IMR-90 (cell line): ENCODE data around the gene CIDEC. TPM values are rescaled to one million over a fixed set of nuclear protein-coding genes. Genes with fewer than 3 reads are reported as not detected.

Source experiments
- ATAC-seq: fragments of 200-7000 bp; cut with Tn5 transposase; 2 replicates; pipeline ENCODE4 v1.9.1; 2020; ENCODE audit warnings: low read depth, mild to moderate bottlenecking, moderate library complexity
- BruUV-seq: library from RNA; stranded (reverse); fragments of 400-500 nt; replicated peaks from 2 replicates; lab custom pipeline; 2021; lab: Mats Ljungman, UMichigan
- CTCF ChIA-PET: fragments of 300-600 bp; formaldehyde crosslinking; extraction: SDS; loops from one replicate; lab custom pipeline; 2021; ENCODE audit warnings: antibody characterized with exemption; lab: Yijun Ruan, JAX
- POLR2A ChIA-PET: fragments of 300-600 bp; sonication (Branson Sonifier 250); formaldehyde crosslinking; loops from one replicate; lab custom pipeline; 2022; ENCODE audit warnings: antibody characterized with exemption; ENCODE audit not compliant: unreplicated experiment; lab: Charles Lee
- DNase-seq: peaks from one replicate; pipeline ENCODE4 v3.0.0; 2013
- H2AFZ ChIP-seq: replicated peaks from 2 replicates; pipeline ENCODE3; 2013; ENCODE audit warnings: low read length, mild to moderate bottlenecking; ENCODE audit not compliant: poor library complexity
- H2AK5ac ChIP-seq: 2 replicates; pipeline ENCODE4 v1.6.1; 2013; ENCODE audit warnings: low read depth, low read length, inconsistent platforms
- H2AK9ac ChIP-seq: replicated peaks from 2 replicates; pipeline ENCODE3; 2013; ENCODE audit warnings: mild to moderate bottlenecking, low read depth, low read length, moderate library complexity; ENCODE audit not compliant: poor library complexity
- H2BK120ac ChIP-seq: 2 replicates; pipeline ENCODE4 v1.6.1; 2013; ENCODE audit warnings: low read depth, low read length, inconsistent platforms
- H2BK15ac ChIP-seq: 3 replicates; pipeline ENCODE4 v1.6.1; 2013; ENCODE audit warnings: low read depth, low read length, inconsistent platforms
- H2BK20ac ChIP-seq: 2 replicates; pipeline ENCODE4 v1.6.1; 2013; ENCODE audit warnings: low read depth, mild to moderate bottlenecking, inconsistent platforms, low read length, moderate library complexity
- H2BK5ac ChIP-seq: 2 replicates; pipeline ENCODE4 v1.6.1; 2013; ENCODE audit warnings: mild to moderate bottlenecking, low read depth, low read length, inconsistent platforms; ENCODE audit not compliant: poor library complexity, severe bottlenecking
- H3K14ac ChIP-seq: replicated peaks from 2 replicates; pipeline ENCODE4 v1.6.1; 2013; ENCODE audit warnings: low read depth, low read length, inconsistent platforms
- H3K18ac ChIP-seq: 2 replicates; pipeline ENCODE4 v1.6.1; 2013; ENCODE audit warnings: low read depth, low read length, control low read depth
- H3K23ac ChIP-seq: 2 replicates; pipeline ENCODE4 v1.6.1; 2013; ENCODE audit warnings: low read depth, low read length, inconsistent platforms
- H3K27ac ChIP-seq: 2 replicates; pipeline ENCODE4 v1.5.1; 2013; ENCODE audit warnings: mild to moderate bottlenecking, control low read depth, low read length; ENCODE audit not compliant: insufficient read depth
- H3K27me3 ChIP-seq: 2 replicates; pipeline ENCODE4 v1.6.1; 2013; ENCODE audit warnings: low read length; ENCODE audit not compliant: control insufficient read depth, insufficient read depth
- H3K36me3 ChIP-seq: 2 replicates; pipeline ENCODE4 v1.6.1; 2013; ENCODE audit warnings: low read length, mixed read lengths; ENCODE audit not compliant: control insufficient read depth, insufficient read depth
- H3K4ac ChIP-seq: 2 replicates; pipeline ENCODE4 v1.6.1; 2013; ENCODE audit warnings: low read depth, low read length, inconsistent platforms
- H3K4me1 ChIP-seq: 2 replicates; pipeline ENCODE4 v1.6.1; 2013; ENCODE audit warnings: low read length, mixed read lengths; ENCODE audit not compliant: control insufficient read depth, insufficient read depth
- H3K4me2 ChIP-seq: 2 replicates; pipeline ENCODE4 v1.6.1; 2013; ENCODE audit warnings: low read depth, mild to moderate bottlenecking, control low read depth, low read length, moderate library complexity
- H3K4me3 ChIP-seq: 2 replicates; pipeline ENCODE4 v1.5.1; 2013; ENCODE audit warnings: low read depth, mild to moderate bottlenecking, control low read depth, low read length, moderate library complexity; ENCODE audit not compliant: insufficient read depth
- H3K56ac ChIP-seq: 2 replicates; pipeline ENCODE4 v1.6.1; 2013; ENCODE audit warnings: low read length, inconsistent platforms; ENCODE audit not compliant: insufficient read depth; ENCODE audit errors: extremely low read depth
- H3K79me1 ChIP-seq, 2 experiments: 2 replicates each; pipeline ENCODE4 v1.6.1; 2013; ENCODE audit warnings: low read length in 2 of 2, inconsistent platforms in 1 of 2, low read depth in 1 of 2
- H3K9ac ChIP-seq: 2 replicates; pipeline ENCODE4 v1.6.1; 2013; ENCODE audit warnings: low read depth, low read length, control low read depth
- H3K9me1 ChIP-seq: 2 replicates; pipeline ENCODE4 v1.6.1; 2013; ENCODE audit warnings: low read length, inconsistent platforms; ENCODE audit not compliant: insufficient read depth
- H3K9me3 ChIP-seq: 2 replicates; pipeline ENCODE4 v1.6.1; 2013; ENCODE audit warnings: low read length; ENCODE audit not compliant: control insufficient read depth, insufficient read depth
- H4K20me1 ChIP-seq: 2 replicates; pipeline ENCODE4 v1.6.1; 2013; ENCODE audit warnings: low read length, inconsistent platforms; ENCODE audit not compliant: insufficient read depth
- H4K5ac ChIP-seq: 2 replicates; pipeline ENCODE4 v1.6.1; 2013; ENCODE audit warnings: mild to moderate bottlenecking, low read depth, low read length, control low read depth
- H4K8ac ChIP-seq, 2 experiments: 2 replicates each; pipeline ENCODE4 v1.6.1; 2013; ENCODE audit warnings: low read depth in 2 of 2, low read length in 2 of 2, control low read depth in 1 of 2, inconsistent platforms in 1 of 2
- H4K91ac ChIP-seq: 2 replicates; pipeline ENCODE4 v1.6.1; 2013; ENCODE audit warnings: low read depth, low read length, inconsistent platforms; ENCODE audit not compliant: insufficient read depth
- BHLHE40 ChIP-seq: fragments of 150-350 bp; IDR thresholded peaks from 2 replicates; pipeline ENCODE4 v1.6.1; 2016; ENCODE audit warnings: mild to moderate bottlenecking, low read depth, low read length
- CEBPB ChIP-seq: IDR thresholded peaks from 2 replicates; pipeline ENCODE4 v1.6.1; 2012; ENCODE audit warnings: low read depth, low read length, improper control_type of control experiment
- CHD1 ChIP-seq: IDR thresholded peaks from 2 replicates; pipeline ENCODE4 v1.6.1; 2012; ENCODE audit warnings: low read depth, low read length, improper control_type of control experiment
- CTCF ChIP-seq: conservative IDR thresholded peaks from 2 replicates; pipeline ENCODE4 v1.5.1; 2012; ENCODE audit warnings: mild to moderate bottlenecking, low read depth, low read length, improper control_type of control experiment
- FOS ChIP-seq: fragments of 150-350 bp; IDR thresholded peaks from 2 replicates; pipeline ENCODE4 v1.6.1; 2016; ENCODE audit warnings: low read depth, low read length
- MAFK ChIP-seq: IDR thresholded peaks from 2 replicates; pipeline ENCODE4 v1.6.1; 2012; ENCODE audit warnings: low read depth, low read length, improper control_type of control experiment
- MAZ ChIP-seq: IDR thresholded peaks from 2 replicates; pipeline ENCODE4 v1.6.1; 2012; ENCODE audit warnings: low read depth, mild to moderate bottlenecking, low read length, improper control_type of control experiment, moderate library complexity, borderline replicate concordance
- MXI1 ChIP-seq: IDR thresholded peaks from 2 replicates; pipeline ENCODE4 v1.6.1; 2012; ENCODE audit warnings: low read depth, mild to moderate bottlenecking, low read length, moderate library complexity, borderline replicate concordance
- NFE2L2 ChIP-seq: fragments of 150-350 bp; IDR thresholded peaks from 2 replicates; pipeline ENCODE4 v1.6.1; 2016; ENCODE audit warnings: low read depth, mild to moderate bottlenecking, low read length
- RAD21 ChIP-seq: IDR thresholded peaks from 2 replicates; pipeline ENCODE4 v1.6.1; 2012; ENCODE audit warnings: low read length, improper control_type of control experiment
- RCOR1 ChIP-seq: IDR thresholded peaks from 2 replicates; pipeline ENCODE4 v1.6.1; 2012; ENCODE audit warnings: mild to moderate bottlenecking, low read length, improper control_type of control experiment; ENCODE audit not compliant: insufficient replicate concordance
- RFX5 ChIP-seq: IDR thresholded peaks from 2 replicates; pipeline ENCODE4 v1.8.0; 2012; ENCODE audit warnings: low read depth, mild to moderate bottlenecking, low read length, moderate library complexity
- USF2 ChIP-seq: fragments of 150-350 bp; IDR thresholded peaks from 2 replicates; pipeline ENCODE4 v1.6.1; 2017; ENCODE audit warnings: mild to moderate bottlenecking, antibody characterized with exemption, low read length, low read depth
- WGBS, 2 experiments: methylation state at CpG; one replicate each; pipeline versions ENCODE4 v1.1.5 to v1.1.7; 2013; ENCODE audit warnings: missing lambda C conversion rate in 2 of 2; ENCODE audit not compliant: insufficient read length in 1 of 2; ENCODE audit errors: extremely low coverage in 2 of 2; 5-methylcytosine and 5-hydroxymethylcytosine counted together
- dilution Hi-C: fragments of 300-500 bp; cut with HindIII; formaldehyde crosslinking; loops from one replicate; pipeline ENCODE4 v1.14.3; 2018; ENCODE audit warnings: low sequenced_read_pairs; ENCODE audit not compliant: unreplicated experiment
- in situ Hi-C: fragments of 300-500 bp; cut with MboI; formaldehyde crosslinking; loops from 3 replicates; pipeline ENCODE4 v1.14.3; 2019; ENCODE audit warnings: low sequenced_read_pairs, inconsistent platforms, mixed read lengths
- intact Hi-C: fragments of 100-400 bp; cut with micrococcal nuclease; formaldehyde crosslinking; loops from 2 replicates; pipeline ENCODE4 v1.10.0; 2022
- polyA plus RNA-seq, 3 experiments: library from polyadenylated mRNA; depleted of rRNA; stranded (reverse); fragments of >200 nt; gene quantifications; 2 replicates each; pipeline ENCODE4 v1.2.3, GENCODE V29; 2012; ENCODE audit warnings: low replicate concordance in 1 of 3
- total RNA-seq: library from RNA; depleted of rRNA; stranded (reverse); fragments of >200 nt; gene quantifications from 2 replicates; pipeline ENCODE4 v1.2.3, GENCODE V29; 2012
- TF ChIP-seq, protein P1 (sequence below): fragments of 150-350 bp; IDR thresholded peaks from 2 replicates; pipeline ENCODE4 v1.6.1; 2016; ENCODE audit warnings: low read depth, mild to moderate bottlenecking, low read length, moderate library complexity, borderline replicate concordance

CIDEC gene
- total and polyA plus RNA-seq, 2 of the 4 experiments (the other 2 are of a cell fraction): 0.09 TPM; not detected in 1

- H3K9me1 ChIP-seq: peaks cover 18% of the 10 kb centered on the region
- no peak overlapping the region for H3K9ac ChIP-seq
- H3K56ac ChIP-seq: no peak overlapping the region
- ATAC-seq (no peak), DNase-seq (peak; percentile 41)
- intact Hi-C loops (no loop called here), in situ Hi-C loops (no loop called here), dilution Hi-C loops (no loop called here)
- POLR2A ChIA-PET: no interaction called here
- H3K23ac ChIP-seq: no peak overlapping the region
- H3K36me3 ChIP-seq: peaks cover 13% of the 10 kb centered on the region
- peak overlapping the region; percentile 20; the same call in 1 of the 2 replicates for H3K4ac ChIP-seq
- H2AK5ac ChIP-seq: no peak overlapping the region
- H3K4me3 ChIP-seq: no peak overlapping the region
- peaks cover 21 to 49% of the 10 kb centered on the region in 2 experiments for H3K79me1 ChIP-seq
- H4K20me1 ChIP-seq: peaks cover 2% of the 10 kb centered on the region; the same call in 1 of the 2 replicates
- no TSS peak for BruUV-seq
- H2BK5ac ChIP-seq: no peak overlapping the region
- no peak overlapping the region for H3K4me2 ChIP-seq
- H2BK20ac ChIP-seq: no peak overlapping the region
- no peaks in the 10 kb centered on the region for H3K9me3 ChIP-seq
- H3K27ac ChIP-seq: no peak overlapping the region
- H3K4me1 ChIP-seq: peaks cover 6% of the 10 kb centered on the region
- H4K91ac ChIP-seq: no peak overlapping the region
- WGBS, 2 experiments: 100% methylated on average over 1 of the region's 4 CpGs; no CpG with 5 or more reads in 1 of the 2 experiments
- no peak overlapping the region for H3K14ac ChIP-seq
- no peak overlapping the region for H2BK15ac ChIP-seq
- CTCF ChIA-PET: no interaction called here
- H3K18ac ChIP-seq: no peak overlapping the region
- no peak overlapping the region for H2AFZ ChIP-seq
- no peak overlapping the region for H2BK120ac ChIP-seq
- H4K8ac ChIP-seq: no peak overlapping the region
- H3K27me3 ChIP-seq: no peaks in the 10 kb centered on the region
- H2AK9ac ChIP-seq: no peak overlapping the region
- H4K5ac ChIP-seq: no peak overlapping the region
- TF ChIP-seq BHLHE40 (no peak), CEBPB (no peak), RFX5 (no peak), CTCF (no peak), MAFK (no peak), RAD21 (no peak), RCOR1 (no peak), NFE2L2 (no peak), MXI1 (no peak), MAZ (no peak), CHD1 (no peak), USF2 (no peak), FOS (no peak)
- TF ChIP-seq, protein P1, sequence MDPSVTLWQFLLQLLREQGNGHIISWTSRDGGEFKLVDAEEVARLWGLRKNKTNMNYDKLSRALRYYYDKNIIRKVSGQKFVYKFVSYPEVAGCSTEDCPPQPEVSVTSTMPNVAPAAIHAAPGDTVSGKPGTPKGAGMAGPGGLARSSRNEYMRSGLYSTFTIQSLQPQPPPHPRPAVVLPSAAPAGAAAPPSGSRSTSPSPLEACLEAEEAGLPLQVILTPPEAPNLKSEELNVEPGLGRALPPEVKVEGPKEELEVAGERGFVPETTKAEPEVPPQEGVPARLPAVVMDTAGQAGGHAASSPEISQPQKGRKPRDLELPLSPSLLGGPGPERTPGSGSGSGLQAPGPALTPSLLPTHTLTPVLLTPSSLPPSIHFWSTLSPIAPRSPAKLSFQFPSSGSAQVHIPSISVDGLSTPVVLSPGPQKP: no peak
Measured at GRCh38 chr3:9897408-9898372, 17.6 kb upstream of the CIDEC start.
